IMR-90 (cell line): ENCODE results near the gene SH3BP4. TPM values are rescaled to one million over a fixed set of nuclear protein-coding genes. Genes with fewer than 3 reads are reported as not detected.

Source experiments
- ATAC-seq: fragments of 200-7000 bp; cut with Tn5 transposase; 2 replicates; pipeline ENCODE4 v1.9.1; 2020; ENCODE audit warnings: low read depth, mild to moderate bottlenecking, moderate library complexity
- BruUV-seq: library from RNA; stranded (reverse); fragments of 400-500 nt; replicated peaks from 2 replicates; lab custom pipeline; 2021; lab: Mats Ljungman, UMichigan
- CTCF ChIA-PET: fragments of 300-600 bp; formaldehyde crosslinking; extraction: SDS; loops from one replicate; lab custom pipeline; 2021; ENCODE audit warnings: antibody characterized with exemption; lab: Yijun Ruan, JAX
- POLR2A ChIA-PET: fragments of 300-600 bp; sonication (Branson Sonifier 250); formaldehyde crosslinking; loops from one replicate; lab custom pipeline; 2022; ENCODE audit warnings: antibody characterized with exemption; ENCODE audit not compliant: unreplicated experiment; lab: Charles Lee
- DNase-seq: peaks from one replicate; pipeline ENCODE4 v3.0.0; 2013
- H2AFZ ChIP-seq: replicated peaks from 2 replicates; pipeline ENCODE3; 2013; ENCODE audit warnings: low read length, mild to moderate bottlenecking; ENCODE audit not compliant: poor library complexity
- H2AK5ac ChIP-seq: 2 replicates; pipeline ENCODE4 v1.6.1; 2013; ENCODE audit warnings: low read depth, low read length, inconsistent platforms
- H2AK9ac ChIP-seq: replicated peaks from 2 replicates; pipeline ENCODE3; 2013; ENCODE audit warnings: mild to moderate bottlenecking, low read depth, low read length, moderate library complexity; ENCODE audit not compliant: poor library complexity
- H2BK120ac ChIP-seq: 2 replicates; pipeline ENCODE4 v1.6.1; 2013; ENCODE audit warnings: low read depth, low read length, inconsistent platforms
- H2BK15ac ChIP-seq: 3 replicates; pipeline ENCODE4 v1.6.1; 2013; ENCODE audit warnings: low read depth, low read length, inconsistent platforms
- H2BK20ac ChIP-seq: 2 replicates; pipeline ENCODE4 v1.6.1; 2013; ENCODE audit warnings: low read depth, mild to moderate bottlenecking, inconsistent platforms, low read length, moderate library complexity
- H2BK5ac ChIP-seq: 2 replicates; pipeline ENCODE4 v1.6.1; 2013; ENCODE audit warnings: mild to moderate bottlenecking, low read depth, low read length, inconsistent platforms; ENCODE audit not compliant: poor library complexity, severe bottlenecking
- H3K14ac ChIP-seq: replicated peaks from 2 replicates; pipeline ENCODE4 v1.6.1; 2013; ENCODE audit warnings: low read depth, low read length, inconsistent platforms
- H3K18ac ChIP-seq: 2 replicates; pipeline ENCODE4 v1.6.1; 2013; ENCODE audit warnings: low read depth, low read length, control low read depth
- H3K23ac ChIP-seq: 2 replicates; pipeline ENCODE4 v1.6.1; 2013; ENCODE audit warnings: low read depth, low read length, inconsistent platforms
- H3K27ac ChIP-seq: 2 replicates; pipeline ENCODE4 v1.5.1; 2013; ENCODE audit warnings: mild to moderate bottlenecking, control low read depth, low read length; ENCODE audit not compliant: insufficient read depth
- H3K27me3 ChIP-seq: 2 replicates; pipeline ENCODE4 v1.6.1; 2013; ENCODE audit warnings: low read length; ENCODE audit not compliant: control insufficient read depth, insufficient read depth
- H3K36me3 ChIP-seq: 2 replicates; pipeline ENCODE4 v1.6.1; 2013; ENCODE audit warnings: low read length, mixed read lengths; ENCODE audit not compliant: control insufficient read depth, insufficient read depth
- H3K4ac ChIP-seq: 2 replicates; pipeline ENCODE4 v1.6.1; 2013; ENCODE audit warnings: low read depth, low read length, inconsistent platforms
- H3K4me1 ChIP-seq: 2 replicates; pipeline ENCODE4 v1.6.1; 2013; ENCODE audit warnings: low read length, mixed read lengths; ENCODE audit not compliant: control insufficient read depth, insufficient read depth
- H3K4me2 ChIP-seq: 2 replicates; pipeline ENCODE4 v1.6.1; 2013; ENCODE audit warnings: low read depth, mild to moderate bottlenecking, control low read depth, low read length, moderate library complexity
- H3K4me3 ChIP-seq: 2 replicates; pipeline ENCODE4 v1.5.1; 2013; ENCODE audit warnings: low read depth, mild to moderate bottlenecking, control low read depth, low read length, moderate library complexity; ENCODE audit not compliant: insufficient read depth
- H3K56ac ChIP-seq: 2 replicates; pipeline ENCODE4 v1.6.1; 2013; ENCODE audit warnings: low read length, inconsistent platforms; ENCODE audit not compliant: insufficient read depth; ENCODE audit errors: extremely low read depth
- H3K79me1 ChIP-seq, 2 experiments: 2 replicates each; pipeline ENCODE4 v1.6.1; 2013; ENCODE audit warnings: low read length in 2 of 2, inconsistent platforms in 1 of 2, low read depth in 1 of 2
- H3K9ac ChIP-seq: 2 replicates; pipeline ENCODE4 v1.6.1; 2013; ENCODE audit warnings: low read depth, low read length, control low read depth
- H3K9me1 ChIP-seq: 2 replicates; pipeline ENCODE4 v1.6.1; 2013; ENCODE audit warnings: low read length, inconsistent platforms; ENCODE audit not compliant: insufficient read depth
- H3K9me3 ChIP-seq: 2 replicates; pipeline ENCODE4 v1.6.1; 2013; ENCODE audit warnings: low read length; ENCODE audit not compliant: control insufficient read depth, insufficient read depth
- H4K20me1 ChIP-seq: 2 replicates; pipeline ENCODE4 v1.6.1; 2013; ENCODE audit warnings: low read length, inconsistent platforms; ENCODE audit not compliant: insufficient read depth
- H4K5ac ChIP-seq: 2 replicates; pipeline ENCODE4 v1.6.1; 2013; ENCODE audit warnings: mild to moderate bottlenecking, low read depth, low read length, control low read depth
- H4K8ac ChIP-seq, 2 experiments: 2 replicates each; pipeline ENCODE4 v1.6.1; 2013; ENCODE audit warnings: low read depth in 2 of 2, low read length in 2 of 2, control low read depth in 1 of 2, inconsistent platforms in 1 of 2
- H4K91ac ChIP-seq: 2 replicates; pipeline ENCODE4 v1.6.1; 2013; ENCODE audit warnings: low read depth, low read length, inconsistent platforms; ENCODE audit not compliant: insufficient read depth
- BHLHE40 ChIP-seq: fragments of 150-350 bp; IDR thresholded peaks from 2 replicates; pipeline ENCODE4 v1.6.1; 2016; ENCODE audit warnings: mild to moderate bottlenecking, low read depth, low read length
- CEBPB ChIP-seq: IDR thresholded peaks from 2 replicates; pipeline ENCODE4 v1.6.1; 2012; ENCODE audit warnings: low read depth, low read length, improper control_type of control experiment
- CTCF ChIP-seq: conservative IDR thresholded peaks from 2 replicates; pipeline ENCODE4 v1.5.1; 2012; ENCODE audit warnings: mild to moderate bottlenecking, low read depth, low read length, improper control_type of control experiment
- FOS ChIP-seq: fragments of 150-350 bp; IDR thresholded peaks from 2 replicates; pipeline ENCODE4 v1.6.1; 2016; ENCODE audit warnings: low read depth, low read length
- MAZ ChIP-seq: IDR thresholded peaks from 2 replicates; pipeline ENCODE4 v1.6.1; 2012; ENCODE audit warnings: low read depth, mild to moderate bottlenecking, low read length, improper control_type of control experiment, moderate library complexity, borderline replicate concordance
- MXI1 ChIP-seq: IDR thresholded peaks from 2 replicates; pipeline ENCODE4 v1.6.1; 2012; ENCODE audit warnings: low read depth, mild to moderate bottlenecking, low read length, moderate library complexity, borderline replicate concordance
- NFE2L2 ChIP-seq: fragments of 150-350 bp; IDR thresholded peaks from 2 replicates; pipeline ENCODE4 v1.6.1; 2016; ENCODE audit warnings: low read depth, mild to moderate bottlenecking, low read length
- SMC3 ChIP-seq: fragments of 150-350 bp; IDR thresholded peaks from 2 replicates; pipeline ENCODE4 v1.6.1; 2016; ENCODE audit warnings: low read depth, mild to moderate bottlenecking, antibody characterized with exemption, low read length, moderate library complexity
- WGBS, 2 experiments: methylation state at CpG; one replicate each; pipeline versions ENCODE4 v1.1.5 to v1.1.7; 2013; ENCODE audit warnings: missing lambda C conversion rate in 2 of 2; ENCODE audit not compliant: insufficient read length in 1 of 2; ENCODE audit errors: extremely low coverage in 2 of 2; 5-methylcytosine and 5-hydroxymethylcytosine counted together
- dilution Hi-C: fragments of 300-500 bp; cut with HindIII; formaldehyde crosslinking; loops from one replicate; pipeline ENCODE4 v1.14.3; 2018; ENCODE audit warnings: low sequenced_read_pairs; ENCODE audit not compliant: unreplicated experiment
- in situ Hi-C: fragments of 300-500 bp; cut with MboI; formaldehyde crosslinking; loops from 3 replicates; pipeline ENCODE4 v1.14.3; 2019; ENCODE audit warnings: low sequenced_read_pairs, inconsistent platforms, mixed read lengths
- intact Hi-C: fragments of 100-400 bp; cut with micrococcal nuclease; formaldehyde crosslinking; loops from 2 replicates; pipeline ENCODE4 v1.10.0; 2022
- polyA plus RNA-seq, 3 experiments: library from polyadenylated mRNA; depleted of rRNA; stranded (reverse); fragments of >200 nt; gene quantifications; 2 replicates each; pipeline ENCODE4 v1.2.3, GENCODE V29; 2012; ENCODE audit warnings: low replicate concordance in 1 of 3
- total RNA-seq: library from RNA; depleted of rRNA; stranded (reverse); fragments of >200 nt; gene quantifications from 2 replicates; pipeline ENCODE4 v1.2.3, GENCODE V29; 2012

The SH3BP4 gene
- total and polyA plus RNA-seq, 2 of the 4 experiments (the other 2 are of a cell fraction), result 104 to 122 TPM

GRCh38 chr2:234911271-234911670, 40.5 kb upstream of the SH3BP4 start:
- Histone ChIP-seq H2BK5ac (no peak overlapping the region), H2BK120ac (no peak overlapping the region), H3K56ac (no peak overlapping the region), H3K23ac (no peak overlapping the region), H4K8ac (no peak overlapping the region), H2BK15ac (no peak overlapping the region), H2AK9ac (no peak overlapping the region), H2BK20ac (0 out of 2 replicates have a peak overlapping the region, but pooled peaks have one; percentile 57), H3K9ac (no peak overlapping the region), H3K4ac (peak overlapping the region; percentile 41), H2AFZ (no peak overlapping the region), H3K4me3 (no peak overlapping the region), H3K27me3 (no peaks in the 10 kb centered on the region), H3K18ac (no peak overlapping the region), H4K91ac (no peak overlapping the region), H2AK5ac (no peak overlapping the region), H3K4me2 (no peak overlapping the region), H3K9me1 (no peaks in the 10 kb centered on the region), H4K20me1 (0 out of 2 replicates have a peak, but pooled peaks cover 3% of the 10 kb centered on the region), H3K4me1 (peaks cover 6% of the 10 kb centered on the region; the same call in 1 of the 2 replicates), H3K79me1 (no peaks in the 10 kb centered on the region), H3K27ac (no peak overlapping the region), H4K5ac (no peak overlapping the region), H3K36me3 (no peaks in the 10 kb centered on the region), H3K9me3 (no peaks in the 10 kb centered on the region), H3K14ac (no peak overlapping the region)
- dilution Hi-C loops, result no loop called here
- POLR2A ChIA-PET, result no interaction called here
- DNase-seq, result peak; percentile 83
- no CpG with 5 or more reads among the region's 2 CpGs for WGBS, 2 experiments
- ATAC-seq, result peak; percentile 90
- CTCF ChIA-PET, result no interaction called here
- intact Hi-C loops, result no loop called here
- TF ChIP-seq SMC3, result no peak
- no peak for TF ChIP-seq MAZ
- no peak for TF ChIP-seq FOS
- TF ChIP-seq BHLHE40, result no peak
- no peak for TF ChIP-seq NFE2L2
- no peak for TF ChIP-seq MXI1
- TF ChIP-seq CTCF, result no peak
- TF ChIP-seq CEBPB, result no peak
- in situ Hi-C loops, result no loop called here
- BruUV-seq, result no TSS peak
